Suppressor macrophage treated with lipopolysaccharide for 1 hour (primary cell): ENCODE data around the gene SLC2A13.
"Not testable (repeated sequence)": the region's sequence is repeated elsewhere in the genome, so short reads cannot be mapped to it uniquely, and the experiment has no call there.

ENCODE experiments used
- DNase-seq, 3 donors: peaks; one replicate each; pipeline ENCODE4 v3.0.0-alpha.2; 2020 to 2022

Gene SLC2A13

GRCh38 chr12:40104461-40105264 is 1.2 kb downstream of the SLC2A13 start:
- DNase-seq, result no peak

GRCh38 chr12:40103043-40103442 is 2.8 kb downstream of the SLC2A13 start:
- DNase-seq, result no peak

- DNase-seq, result no peak
Observed at GRCh38 chr12:40101747-40102146, 4.1 kb downstream of the SLC2A13 start.

GRCh38 chr12:40099423-40099853 is 6.4 kb downstream of the SLC2A13 start:
- DNase-seq, result peak in 2 of 3 donors; percentile 6 to 59

- DNase-seq, result no peak
Observed at GRCh38 chr12:40098406-40099145, 7.3 kb downstream of the SLC2A13 start.

GRCh38 chr12:40093512-40093911 is 12.4 kb downstream of the SLC2A13 start:
- no peak for DNase-seq

- DNase-seq, result no peak
Observed at GRCh38 chr12:40086471-40086870, 19.4 kb downstream of the SLC2A13 start.

- DNase-seq, result no peak
Observed at GRCh38 chr12:40078266-40078665, 27.6 kb downstream of the SLC2A13 start.

- no peak for DNase-seq
Observed at GRCh38 chr12:40075458-40075857, 30.4 kb downstream of the SLC2A13 start.

- no peak for DNase-seq
Observed at GRCh38 chr12:40068416-40068815, 37.5 kb downstream of the SLC2A13 start.

GRCh38 chr12:40065636-40066035 is 40.2 kb downstream of the SLC2A13 start:
- DNase-seq, result no peak

- no peak for DNase-seq
Observed at GRCh38 chr12:40063414-40063813, 42.5 kb downstream of the SLC2A13 start.

GRCh38 chr12:40058721-40059190 is 47.1 kb downstream of the SLC2A13 start:
- no peak for DNase-seq

- DNase-seq, result no peak
Observed at GRCh38 chr12:40056373-40056772, 49.5 kb downstream of the SLC2A13 start.

GRCh38 chr12:40055776-40056175 is 50.1 kb downstream of the SLC2A13 start:
- DNase-seq, result no peak

- no peak for DNase-seq
Observed at GRCh38 chr12:40055228-40055579, 50.7 kb downstream of the SLC2A13 start.

- DNase-seq, result no peak
Observed at GRCh38 chr12:40054555-40055227, 51.2 kb downstream of the SLC2A13 start.

- no peak for DNase-seq
Observed at GRCh38 chr12:40049268-40049667, 56.6 kb downstream of the SLC2A13 start.

- DNase-seq, result not testable (repeated sequence)
Observed at GRCh38 chr12:40047002-40047401, 58.9 kb downstream of the SLC2A13 start.

GRCh38 chr12:40045656-40046055 is 60.2 kb downstream of the SLC2A13 start:
- no peak for DNase-seq

- DNase-seq, result no peak
Observed at GRCh38 chr12:40044396-40044795, 61.5 kb downstream of the SLC2A13 start.

- no peak for DNase-seq
Observed at GRCh38 chr12:40039598-40039997, 66.3 kb downstream of the SLC2A13 start.

GRCh38 chr12:40038619-40039018 is 67.3 kb downstream of the SLC2A13 start:
- peak; percentile 10 to 55 (median 13) for DNase-seq

GRCh38 chr12:40034712-40035111 is 71.2 kb downstream of the SLC2A13 start:
- DNase-seq, result no peak
